Lower leg skin (tissue), 3 donors: ENCODE results near the gene BUD23.

Source experiments
- CTCF ChIP-seq, 3 donors: fragments of 450-650 bp; IDR thresholded peaks; one replicate each; pipeline ENCODE4 v1.5.1; 2016; ENCODE audit warnings: antibody characterized with exemption in 3 of 3, mild to moderate bottlenecking in 3 of 3, moderate library complexity in 2 of 3
- POLR2A ChIP-seq, 2 donors: fragments of 450-650 bp; IDR thresholded peaks; one replicate each; pipeline ENCODE4 v1.6.1; 2016 to 2017; ENCODE audit warnings: antibody characterized with exemption in 2 of 2, mild to moderate bottlenecking in 1 of 2, moderate library complexity in 1 of 2

DNA sequence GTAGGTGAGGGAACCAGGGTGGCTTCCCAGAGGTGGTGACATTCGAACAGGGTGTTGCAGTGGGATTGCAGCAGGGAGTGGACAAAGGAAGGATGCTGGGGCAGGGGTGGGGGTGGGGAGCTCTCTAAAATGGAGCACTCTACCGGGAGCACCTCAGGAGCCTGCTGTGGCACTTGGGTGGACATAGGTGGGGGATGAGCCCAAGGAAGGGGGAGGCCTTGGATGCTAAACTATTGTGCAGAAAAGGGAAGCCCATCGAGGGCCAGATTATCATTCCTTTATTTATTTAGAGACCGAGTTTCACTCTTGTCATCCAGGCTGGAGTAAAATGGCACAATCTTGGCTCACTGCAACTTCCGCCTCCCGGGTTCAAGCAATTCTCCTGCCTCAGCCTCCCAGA is 39.4 kb downstream of the BUD23 start:
- TF ChIP-seq CTCF (IDR thresholded peaks at IDR 0.05) (no peak), POLR2A (IDR thresholded peaks at IDR 0.05) (no peak)
